Skeletal muscle satellite cell (primary cell): Measurements from ENCODE around the gene TOP3A. TPM values are rescaled to one million over a fixed set of nuclear protein-coding genes. Genes with fewer than 3 reads are reported as not detected.
A peak's percentile ranks its signal among the peaks of the same experiment; 100 is the strongest.

Experiments used
- H3K27me3 ChIP-seq: 2 replicates; pipeline ENCODE4 v1.7.0; 2013; ENCODE audit warnings: low read length; ENCODE audit not compliant: control insufficient read depth, insufficient read depth
- H3K36me3 ChIP-seq: 2 replicates; pipeline ENCODE4 v1.7.0; 2013; ENCODE audit warnings: mild to moderate bottlenecking, control low read depth, low read length; ENCODE audit not compliant: insufficient read depth
- H3K4me1 ChIP-seq: 2 replicates; pipeline ENCODE4 v1.7.0; 2013; ENCODE audit warnings: low read length; ENCODE audit not compliant: control insufficient read depth, insufficient read depth
- H3K4me2 ChIP-seq: 2 replicates; pipeline ENCODE4 v1.7.0; 2013; ENCODE audit warnings: mild to moderate bottlenecking, low read length
- H3K4me3 ChIP-seq: 2 replicates; pipeline ENCODE4 v1.7.0; 2013; ENCODE audit warnings: low read length
- H3K9ac ChIP-seq: 2 replicates; pipeline ENCODE4 v1.7.0; 2013; ENCODE audit warnings: mild to moderate bottlenecking, low read depth, low read length, moderate library complexity
- H3K9me3 ChIP-seq: replicated peaks from 2 replicates; pipeline ENCODE4 v1.7.0; 2013; ENCODE audit warnings: mild to moderate bottlenecking, control low read depth, low read length
- total RNA-seq: library from RNA; depleted of rRNA; stranded (reverse); fragments of >200 nt; gene quantifications from 2 replicates; pipeline ENCODE4 v1.2.3, GENCODE V29; 2012; rRNA removed

TOP3A gene
- 36.2 and 45.7 TPM in 2 replicates for total RNA-seq

GRCh38 chr17:18314731-18315561, at the start of gene TOP3A, which contains the start of gene SMCR8:
TOP3A (minus strand) TSS chr17:18314994; CDS start chr17:18314778, 216 bp downstream.
SMCR8 (plus strand) TSS chr17:18315293; CDS start chr17:18315790, 497 bp downstream.
- Histone ChIP-seq H3K27me3 (no peaks in the 10 kb centered on the region), H3K36me3 (peaks cover 28% of the 10 kb centered on the region), H3K9ac (peak within 1 kb of the TSS; percentile 97)

GRCh38 chr17:18364166-18364565, 49.4 kb upstream of the TOP3A start:
- Histone ChIP-seq H3K4me2 (no peak overlapping the region), H3K4me3 (no peak overlapping the region), H3K9ac (no peak overlapping the region)

More at GRCh38 chr17:18314731-18315561, at the start of gene TOP3A, which contains the start of gene SMCR8:
- Histone ChIP-seq H3K4me1 (peaks cover 38% of the 10 kb centered on the region), H3K4me2 (peak within 1 kb of the TSS; percentile 85), H3K4me3 (peak within 1 kb of the TSS; percentile 97), H3K9me3 (no peaks in the 10 kb centered on the region)

GRCh38 chr17:18363101-18364049, 48.6 kb upstream of the TOP3A start, which contains the start of gene SHMT1:
SHMT1 (minus strand) TSS chr17:18363550; CDS start chr17:18355981, 7,569 bp downstream.
- Histone ChIP-seq H3K4me2 (peak within 1 kb of the TSS; percentile 81), H3K4me3 (peak within 1 kb of the TSS; percentile 87), H3K36me3 (no peaks in the 10 kb centered on the region), H3K4me1 (peaks cover 6% of the 10 kb centered on the region), H3K9ac (peak within 1 kb of the TSS; percentile 76), H3K9me3 (no peaks in the 10 kb centered on the region), H3K27me3 (no peaks in the 10 kb centered on the region)

More at GRCh38 chr17:18364166-18364565, 49.4 kb upstream of the TOP3A start:
- H3K27me3 ChIP-seq: peaks cover 3% of the 10 kb centered on the region
- H3K4me1 ChIP-seq: peaks cover 6% of the 10 kb centered on the region
- H3K9me3 ChIP-seq: no peaks in the 10 kb centered on the region
- H3K36me3 ChIP-seq: no peaks in the 10 kb centered on the region

GRCh38 chr17:18362698-18363100, 47.9 kb upstream of the TOP3A start:
- Histone ChIP-seq H3K9ac (peak overlapping the region; percentile 76), H3K4me1 (peaks cover 6% of the 10 kb centered on the region), H3K4me3 (peak overlapping the region; percentile 87), H3K27me3 (no peaks in the 10 kb centered on the region), H3K4me2 (peak overlapping the region; percentile 81), H3K36me3 (no peaks in the 10 kb centered on the region), H3K9me3 (no peaks in the 10 kb centered on the region)

- H3K9me3 ChIP-seq: no peaks in the 10 kb centered on the region
- peak overlapping the region; percentile 76 for H3K9ac ChIP-seq
- peak overlapping the region; percentile 87 for H3K4me3 ChIP-seq
Measured at GRCh38 chr17:18361837-18362697, 47.3 kb upstream of the TOP3A start.

GRCh38 chr17:18360518-18360917, 45.7 kb upstream of the TOP3A start:
- Histone ChIP-seq H3K36me3 (no peaks in the 10 kb centered on the region), H3K4me1 (peaks cover 11% of the 10 kb centered on the region), H3K9ac (no peak overlapping the region), H3K4me2 (no peak overlapping the region), H3K9me3 (no peaks in the 10 kb centered on the region), H3K27me3 (no peaks in the 10 kb centered on the region), H3K4me3 (no peak overlapping the region)

More at GRCh38 chr17:18361837-18362697, 47.3 kb upstream of the TOP3A start:
- Histone ChIP-seq H3K4me1 (peaks cover 6% of the 10 kb centered on the region), H3K4me2 (peak overlapping the region; percentile 81), H3K36me3 (no peaks in the 10 kb centered on the region), H3K27me3 (no peaks in the 10 kb centered on the region)

- Histone ChIP-seq H3K36me3 (peaks cover 8% of the 10 kb centered on the region), H3K4me2 (no peak overlapping the region), H3K9me3 (no peaks in the 10 kb centered on the region), H3K4me3 (no peak overlapping the region), H3K4me1 (peaks cover 5% of the 10 kb centered on the region), H3K9ac (no peak overlapping the region), H3K27me3 (no peaks in the 10 kb centered on the region)
Measured at GRCh38 chr17:18356624-18357023, 41.8 kb upstream of the TOP3A start.

GRCh38 chr17:18353541-18353940, 38.7 kb upstream of the TOP3A start:
- Histone ChIP-seq H3K36me3 (peaks cover 8% of the 10 kb centered on the region), H3K9ac (no peak overlapping the region), H3K4me3 (no peak overlapping the region), H3K4me1 (peaks cover 5% of the 10 kb centered on the region), H3K4me2 (no peak overlapping the region), H3K9me3 (no peaks in the 10 kb centered on the region), H3K27me3 (no peaks in the 10 kb centered on the region)

GRCh38 chr17:18344021-18344420, 29.2 kb upstream of the TOP3A start:
- Histone ChIP-seq H3K9me3 (no peaks in the 10 kb centered on the region), H3K4me1 (no peaks in the 10 kb centered on the region), H3K4me2 (no peak overlapping the region), H3K27me3 (no peaks in the 10 kb centered on the region), H3K36me3 (peaks cover 22% of the 10 kb centered on the region), H3K9ac (no peak overlapping the region), H3K4me3 (no peak overlapping the region)

- H3K27me3 ChIP-seq: no peaks in the 10 kb centered on the region
Measured at GRCh38 chr17:18339933-18340332, 25.1 kb upstream of the TOP3A start.

More at GRCh38 chr17:18339933-18340332, 25.1 kb upstream of the TOP3A start:
- Histone ChIP-seq H3K4me3 (no peak overlapping the region), H3K4me2 (no peak overlapping the region), H3K9ac (no peak overlapping the region), H3K9me3 (no peaks in the 10 kb centered on the region), H3K36me3 (peaks cover 7% of the 10 kb centered on the region), H3K4me1 (no peaks in the 10 kb centered on the region)
